GM20000 (cell line): ENCODE results near the gene GSTM3.

ENCODE experiments used
- DNase-seq: peaks from one replicate; pipeline ENCODE4 v3.0.0; 2012; ENCODE audit warnings: low spot score
- CTCF ChIP-seq: IDR thresholded peaks from 2 replicates; pipeline ENCODE4 v1.5.1; 2012; ENCODE audit warnings: mild to moderate bottlenecking, control low read depth; ENCODE audit errors: extremely low read depth, missing control alignments

GSTM3 gene

DNA sequence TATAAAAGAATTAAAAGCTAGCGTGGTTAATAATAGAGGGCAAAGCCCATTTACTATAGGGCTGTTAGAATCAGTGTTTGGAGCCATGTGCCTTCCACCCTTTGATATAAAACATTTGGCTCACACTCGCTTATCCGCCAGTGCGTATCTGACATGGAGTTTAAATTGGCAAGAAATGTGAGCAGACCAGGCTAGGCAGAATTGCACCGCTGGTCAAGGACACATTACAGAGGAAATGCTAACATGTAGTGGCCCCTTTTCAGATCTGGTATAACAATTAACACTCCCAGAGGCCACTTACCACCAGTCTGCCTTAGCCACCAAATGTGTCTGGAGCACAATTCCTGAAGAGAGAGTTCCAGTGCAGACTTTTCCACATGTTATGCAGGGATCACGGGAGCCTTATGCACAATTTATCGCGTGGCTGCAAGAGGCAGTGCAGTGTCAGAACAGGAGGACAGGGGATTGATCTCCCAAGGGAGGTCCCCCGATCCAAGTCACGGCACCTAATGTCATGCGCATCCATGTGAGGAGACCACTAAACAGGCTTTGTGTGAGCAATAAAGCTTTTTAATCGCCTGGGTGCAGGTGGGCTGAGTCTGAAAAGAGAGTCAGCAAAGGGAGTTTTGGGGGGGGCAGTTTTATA, 14.0 kb downstream of the GSTM3 start:
- no peak for DNase-seq
- TF ChIP-seq CTCF, result no peak

- DNase-seq, result no peak
- no peak for TF ChIP-seq CTCF
These were observed 14.8 kb downstream of the GSTM3 start for GRCh38 chr1:109726007-109726406.

DNA sequence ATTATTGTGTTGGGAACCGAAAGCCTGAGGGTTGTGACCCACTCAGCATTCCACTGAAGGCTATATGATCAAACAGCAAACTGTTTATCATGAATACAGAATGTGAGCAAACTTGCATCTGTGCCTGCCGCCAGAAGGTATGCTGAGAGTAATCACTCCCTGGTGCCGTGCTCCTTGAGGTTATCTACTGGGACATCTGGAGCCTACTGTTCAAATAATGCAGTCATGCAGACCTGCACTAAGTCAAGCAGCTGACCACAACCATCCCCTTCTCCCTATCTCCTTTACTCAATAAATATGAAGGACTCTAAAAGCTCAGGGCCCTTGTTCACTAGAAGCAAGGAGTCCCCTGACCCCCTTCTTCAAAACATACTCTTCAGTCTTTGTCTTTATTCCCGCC, 15.3 kb downstream of the GSTM3 start:
- no peak for TF ChIP-seq CTCF
- no peak for DNase-seq

DNA sequence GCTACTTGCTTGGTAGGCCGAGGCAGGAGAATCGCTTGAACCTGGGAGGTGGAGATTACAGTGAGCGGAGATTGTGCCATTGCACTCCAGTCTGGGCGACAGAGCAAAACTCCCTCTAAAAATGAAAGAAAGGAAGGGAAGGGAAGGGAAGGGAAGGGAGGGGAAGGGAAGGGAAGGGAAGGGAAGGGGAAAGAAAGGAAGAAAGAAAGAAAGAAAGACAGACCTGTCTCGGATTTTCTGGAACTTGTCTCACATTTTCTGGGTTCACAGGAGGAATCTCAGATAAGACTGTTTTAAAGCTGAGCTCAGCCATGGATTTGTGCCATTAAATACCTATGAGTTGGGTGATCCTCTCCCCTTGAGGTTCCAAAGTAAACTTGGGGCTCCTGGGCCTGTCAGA, 15.9 kb downstream of the GSTM3 start:
- no peak for DNase-seq
- TF ChIP-seq CTCF, result no peak

GRCh38 chr1:109722908-109723691, 17.7 kb downstream of the GSTM3 start:
- no peak for DNase-seq
- TF ChIP-seq CTCF, result no peak

GRCh38 chr1:109721971-109722370, 18.9 kb downstream of the GSTM3 start:
- no peak for TF ChIP-seq CTCF
- DNase-seq, result no peak

- TF ChIP-seq CTCF, result no peak
- no peak for DNase-seq
These were observed 19.8 kb downstream of the GSTM3 start for GRCh38 chr1:109721042-109721441.
